GM10266 (cell line): ENCODE results near the gene CDK1.
"Not testable (repeated sequence)": the region's sequence is repeated elsewhere in the genome, so short reads cannot be mapped to it uniquely, and the experiment has no call there.

ENCODE experiments used
- DNase-seq: peaks from one replicate; pipeline ENCODE4 v3.0.0; 2012; ENCODE audit errors: extremely low spot score
- TF ChIP-seq, protein P1 (sequence below): IDR thresholded peaks from 2 replicates; pipeline ENCODE4 v1.5.1; 2012; ENCODE audit warnings: mild to moderate bottlenecking, low read depth; ENCODE audit not compliant: control insufficient read depth, insufficient read depth; ENCODE audit errors: missing control alignments

CDK1 gene

DNA sequence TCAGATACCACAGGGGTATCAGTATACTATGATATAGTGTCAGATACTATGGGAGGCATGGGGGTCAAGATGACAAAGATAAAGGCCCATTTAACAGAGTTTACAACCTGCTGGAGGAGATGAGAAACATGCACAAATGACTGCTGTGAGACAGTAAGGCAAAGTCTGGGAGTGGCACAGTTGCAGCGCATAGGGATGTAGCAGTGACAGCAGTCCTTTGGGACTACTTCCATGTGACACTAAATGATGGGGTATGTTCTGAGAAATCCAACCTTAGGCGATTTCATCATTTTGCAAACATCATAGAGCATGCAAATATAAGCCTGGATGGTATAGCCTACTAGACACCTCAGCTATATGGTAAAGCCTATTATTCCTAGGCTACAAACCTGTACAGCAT, 56.8 kb downstream of the CDK1 start:
- no peak for DNase-seq
- TF ChIP-seq, protein P1, sequence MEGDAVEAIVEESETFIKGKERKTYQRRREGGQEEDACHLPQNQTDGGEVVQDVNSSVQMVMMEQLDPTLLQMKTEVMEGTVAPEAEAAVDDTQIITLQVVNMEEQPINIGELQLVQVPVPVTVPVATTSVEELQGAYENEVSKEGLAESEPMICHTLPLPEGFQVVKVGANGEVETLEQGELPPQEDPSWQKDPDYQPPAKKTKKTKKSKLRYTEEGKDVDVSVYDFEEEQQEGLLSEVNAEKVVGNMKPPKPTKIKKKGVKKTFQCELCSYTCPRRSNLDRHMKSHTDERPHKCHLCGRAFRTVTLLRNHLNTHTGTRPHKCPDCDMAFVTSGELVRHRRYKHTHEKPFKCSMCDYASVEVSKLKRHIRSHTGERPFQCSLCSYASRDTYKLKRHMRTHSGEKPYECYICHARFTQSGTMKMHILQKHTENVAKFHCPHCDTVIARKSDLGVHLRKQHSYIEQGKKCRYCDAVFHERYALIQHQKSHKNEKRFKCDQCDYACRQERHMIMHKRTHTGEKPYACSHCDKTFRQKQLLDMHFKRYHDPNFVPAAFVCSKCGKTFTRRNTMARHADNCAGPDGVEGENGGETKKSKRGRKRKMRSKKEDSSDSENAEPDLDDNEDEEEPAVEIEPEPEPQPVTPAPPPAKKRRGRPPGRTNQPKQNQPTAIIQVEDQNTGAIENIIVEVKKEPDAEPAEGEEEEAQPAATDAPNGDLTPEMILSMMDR: no peak

DNA sequence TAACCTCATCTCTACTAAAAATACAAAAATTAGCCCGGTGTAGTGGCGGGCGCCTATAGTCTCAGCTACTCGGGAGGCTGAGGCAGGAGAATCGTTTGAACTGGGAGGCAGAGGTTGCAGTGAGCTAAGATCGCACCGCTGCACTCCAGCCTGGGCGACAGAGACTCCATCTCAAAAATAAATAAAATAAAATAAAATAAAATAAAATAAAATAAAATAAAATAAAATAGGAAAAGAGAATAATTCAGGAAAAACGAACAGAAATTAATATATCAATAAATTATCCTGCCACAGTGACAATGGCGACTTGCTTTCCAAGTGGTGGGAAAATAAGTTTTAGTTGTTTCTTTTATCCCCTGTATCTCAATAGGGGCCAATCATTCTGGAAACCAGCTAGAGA, 62.9 kb downstream of the CDK1 start:
- DNase-seq: not testable (repeated sequence)

DNA sequence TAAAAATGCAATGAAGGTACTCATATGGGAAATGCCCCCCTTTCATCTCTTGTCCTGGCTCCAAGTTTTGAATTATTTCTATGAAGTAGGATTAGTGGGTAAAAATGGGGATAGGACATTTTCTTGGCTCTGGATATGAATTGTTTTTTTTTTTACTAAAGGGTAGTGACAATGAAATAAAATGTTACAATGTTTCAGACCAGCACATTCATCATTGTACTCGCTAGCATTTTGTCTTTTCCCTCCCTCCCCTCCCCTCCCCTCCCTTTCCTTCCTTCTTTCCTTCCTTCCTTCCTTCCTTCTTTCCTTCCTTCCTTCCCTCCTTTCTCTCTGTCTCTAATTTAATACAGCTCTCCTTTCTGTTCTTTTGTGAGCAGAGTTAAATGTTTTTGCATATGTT, 64.4 kb downstream of the CDK1 start:
- TF ChIP-seq, protein P1: no peak
- no peak for DNase-seq
